T-helper 2 cell treated with Interferon-gamma antibody and Interleukin-4, amounts not matched to agents 100 ng/mL and 5 ng/mL, for 36 hours (primary cell): Measurements from ENCODE around the gene DYSF. TPM values are rescaled to one million over a fixed set of nuclear protein-coding genes. Genes with fewer than 3 reads are reported as not detected.

Experiments
- intact Hi-C: fragments of 100-400 bp; cut with micrococcal nuclease; formaldehyde crosslinking; loops from one replicate; pipeline ENCODE4 v1.15.1; 2023
- total RNA-seq: library from RNA; stranded (reverse); gene quantifications from 2 replicates; pipeline ENCODE4 v1.2.3, GENCODE V29; 2022

DYSF gene
- total RNA-seq, 1 donor from 2014 or later, result not detected

DNA sequence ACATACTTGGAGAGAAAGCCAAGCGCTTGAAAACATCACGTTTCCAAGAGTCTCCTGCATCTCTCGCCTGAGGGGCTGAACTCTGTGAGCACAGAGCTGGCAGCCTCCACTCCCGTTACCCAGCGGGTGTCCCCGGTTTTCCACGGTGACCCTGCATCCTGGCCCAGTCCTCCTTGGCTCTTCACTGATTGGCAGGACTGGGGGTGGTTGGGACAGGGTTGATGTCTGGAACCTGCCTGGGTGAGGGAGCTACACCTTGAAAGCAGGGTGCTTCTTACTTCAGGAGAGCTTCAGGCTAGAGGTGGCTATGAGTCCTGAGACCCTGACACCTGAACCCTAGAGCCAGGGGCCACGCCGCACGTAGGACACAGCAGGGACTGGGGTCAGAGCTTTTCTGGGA is 234.1 kb downstream of the DYSF start:
- intact Hi-C loops, result no loop called here

DNA sequence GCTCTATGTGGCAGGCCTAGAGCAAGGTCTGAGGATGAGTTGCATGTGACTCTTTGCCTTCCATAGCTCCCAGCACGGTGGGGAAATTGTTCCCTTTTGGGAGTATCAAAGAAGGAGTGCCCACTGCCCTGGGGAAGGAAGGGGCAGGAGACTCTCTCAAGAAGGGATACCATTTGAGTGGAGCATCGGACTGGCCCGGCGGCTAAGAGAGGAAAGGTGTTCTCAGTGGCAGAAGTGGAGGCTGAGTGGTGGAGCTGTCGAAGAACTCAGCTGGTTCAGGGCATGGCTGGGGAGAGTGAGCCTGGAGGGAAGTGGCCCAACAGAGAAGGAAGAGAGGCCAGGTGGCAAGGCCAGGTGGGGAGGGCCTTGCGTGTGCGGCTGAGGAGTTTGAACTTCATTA is 235.2 kb downstream of the DYSF start:
- intact Hi-C loops, result no loop called here

DNA sequence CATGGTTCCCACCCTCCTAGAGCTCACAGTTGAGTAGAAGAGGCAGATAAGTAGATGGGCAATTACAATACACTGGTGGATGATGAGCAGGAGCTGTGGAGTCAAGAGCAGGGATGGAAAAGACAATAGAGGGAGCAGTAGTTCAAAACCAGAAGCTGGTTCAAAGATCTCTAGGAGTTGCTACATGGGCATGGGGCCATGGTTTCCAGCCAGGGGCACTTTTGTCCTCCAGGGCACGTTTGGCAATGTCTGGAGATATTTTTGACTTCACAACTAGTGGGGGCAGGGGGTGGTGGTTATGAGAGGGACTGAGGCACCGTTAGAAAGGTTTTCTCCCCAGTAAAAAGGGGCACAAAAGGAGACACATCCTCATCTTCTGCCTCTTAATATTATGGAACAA is 236.0 kb downstream of the DYSF start:
- intact Hi-C loops, result no loop called here

DNA sequence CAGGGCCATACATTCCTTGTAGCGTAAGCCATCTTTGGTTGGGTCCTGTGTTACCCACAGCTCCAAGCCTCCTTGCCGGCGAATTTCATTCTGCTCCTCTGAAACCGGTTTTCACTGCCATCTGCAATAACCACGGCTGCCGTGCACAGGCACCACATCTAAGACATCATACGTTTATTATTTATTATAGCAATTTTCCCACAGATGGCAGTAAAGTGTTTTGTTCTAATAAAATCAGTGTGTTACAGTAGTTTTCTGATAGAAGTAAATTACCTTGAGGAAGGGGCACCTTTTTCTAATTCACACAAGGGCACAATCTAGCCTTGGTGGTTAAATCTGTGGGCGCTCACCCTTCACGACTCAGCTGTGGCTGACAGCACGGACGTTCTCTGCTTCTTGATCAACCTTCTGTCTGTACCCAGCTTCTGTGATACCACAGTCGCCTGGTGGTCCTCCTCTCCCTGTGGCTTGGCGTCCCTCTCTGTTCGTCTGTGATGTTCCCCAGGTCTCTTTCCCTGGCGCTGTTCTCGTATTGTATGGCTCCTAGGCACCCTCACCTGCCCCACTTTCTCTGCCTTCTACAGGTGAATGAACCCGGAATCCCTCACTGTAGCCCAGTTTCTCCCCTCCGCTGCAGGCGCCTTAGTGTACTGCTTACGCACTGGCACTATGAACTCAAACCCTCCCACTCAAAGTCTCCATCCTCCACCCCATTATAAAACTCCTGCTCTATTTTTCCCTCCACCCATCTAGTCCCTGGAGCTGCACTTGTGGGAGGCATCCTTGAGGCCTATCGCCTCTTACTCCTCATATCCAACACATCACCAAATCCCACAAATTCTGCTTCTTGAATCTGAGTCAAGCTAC is 236.8 kb downstream of the DYSF start:
- intact Hi-C loops, result no loop called here

GRCh38 chr2:71690876-71691475 is 237.6 kb downstream of the DYSF start:
- intact Hi-C loops, result no loop called here

GRCh38 chr2:71691747-71692441 is 238.5 kb downstream of the DYSF start:
- intact Hi-C loops, result no loop called here

DNA sequence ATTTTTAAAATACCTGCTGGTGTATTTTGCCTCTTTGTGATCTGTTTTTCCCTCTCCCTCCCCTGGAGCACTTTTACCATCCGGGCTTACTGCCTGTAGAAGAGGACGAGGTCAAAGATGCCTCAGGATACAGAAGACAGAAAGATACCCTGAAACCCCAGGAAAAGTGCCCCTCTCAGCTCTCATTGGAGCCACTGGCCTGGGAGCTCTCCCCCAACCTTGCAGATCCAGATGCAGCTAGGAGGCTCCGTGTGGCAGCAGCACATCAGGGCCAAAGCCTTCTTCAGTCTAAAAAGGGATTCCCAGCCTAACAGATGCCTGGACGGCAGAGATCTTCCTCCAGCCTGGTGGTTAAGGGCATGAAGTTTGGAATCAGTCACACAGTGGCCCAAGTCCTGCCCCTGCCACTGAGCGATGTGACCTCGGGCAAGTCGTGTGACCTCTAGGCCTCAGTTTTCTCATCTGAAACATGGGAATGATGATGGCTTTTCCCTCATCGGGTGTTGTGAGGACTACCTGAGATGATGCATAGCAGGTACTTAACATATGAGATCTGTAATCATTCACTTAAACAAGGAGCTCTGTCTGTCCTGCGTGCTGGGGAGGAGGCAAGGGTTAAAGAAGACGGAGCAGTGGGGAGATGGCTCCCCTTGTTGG is 239.4 kb downstream of the DYSF start:
- intact Hi-C loops, result no loop called here

DNA sequence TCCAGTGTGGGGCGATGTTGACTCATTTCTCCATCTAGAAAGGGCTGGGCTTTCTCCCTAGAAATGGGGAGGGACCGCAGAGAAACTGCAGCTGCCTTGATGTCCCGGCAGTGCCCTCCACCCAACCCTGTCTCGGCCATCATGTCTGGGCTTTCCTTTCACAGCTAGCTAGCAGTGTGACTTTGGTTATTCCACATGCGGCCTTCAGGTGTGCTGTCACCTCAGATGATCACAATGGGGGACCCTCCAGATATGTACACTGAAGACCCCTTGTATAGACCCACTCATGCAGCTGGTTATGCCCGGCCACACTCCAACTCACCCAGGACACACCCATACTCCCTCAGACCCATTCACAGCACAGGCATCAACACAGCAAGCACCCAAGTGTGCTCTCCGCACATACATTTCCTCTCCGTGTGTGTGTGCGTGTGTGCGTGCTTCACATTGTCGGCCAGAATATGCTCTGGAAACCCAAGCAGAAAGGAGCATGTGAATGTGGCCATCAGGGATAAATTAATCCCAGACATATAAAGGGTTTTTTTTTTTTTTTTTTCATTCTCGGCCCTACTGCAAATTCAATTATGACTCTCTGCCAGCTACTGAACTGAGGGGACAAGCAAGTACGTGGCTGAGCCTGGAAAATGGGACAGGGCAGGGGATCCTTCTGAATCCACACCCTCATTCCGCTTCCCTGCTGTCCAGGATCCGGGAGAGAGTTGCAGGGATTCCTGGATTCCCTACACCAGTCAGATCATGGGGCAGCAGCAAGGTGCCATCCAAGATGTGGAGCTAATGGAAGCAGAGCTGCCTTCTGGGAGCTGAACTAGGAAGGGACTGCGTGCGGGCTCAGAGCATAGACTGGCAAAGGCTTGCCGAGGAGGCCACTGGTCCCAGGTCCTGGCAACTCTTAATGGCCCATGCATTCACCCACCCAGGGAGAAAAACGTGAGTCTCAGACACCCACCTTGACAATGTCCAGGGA is 240.2 kb downstream of the DYSF start:
- intact Hi-C loops, result no loop called here

GRCh38 chr2:71694501-71695234 is 241.3 kb downstream of the DYSF start:
- intact Hi-C loops, result no loop called here

GRCh38 chr2:71695235-71696120 is 242.1 kb downstream of the DYSF start:
- intact Hi-C loops, result no loop called here

DNA sequence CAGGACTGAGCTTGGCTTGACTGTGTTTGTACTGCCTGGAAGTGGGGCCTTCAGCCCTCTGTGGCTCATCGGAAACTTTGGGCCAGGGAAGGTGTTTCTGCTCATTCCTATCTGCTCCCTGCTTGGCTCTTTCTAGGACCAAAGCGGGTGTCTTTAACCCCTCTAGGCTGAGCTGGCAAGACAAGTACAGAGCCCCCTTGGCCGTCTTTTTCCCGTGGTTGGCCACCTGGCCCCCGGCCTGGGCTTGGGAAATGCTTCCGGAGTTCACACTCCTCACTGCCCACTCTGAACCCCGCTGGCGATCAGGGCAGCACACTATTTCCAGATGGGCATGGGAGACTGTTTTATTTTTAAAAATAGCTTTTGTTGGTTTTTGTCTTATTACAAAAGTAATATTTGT is 243.0 kb downstream of the DYSF start:
- intact Hi-C loops, result no loop called here

DNA sequence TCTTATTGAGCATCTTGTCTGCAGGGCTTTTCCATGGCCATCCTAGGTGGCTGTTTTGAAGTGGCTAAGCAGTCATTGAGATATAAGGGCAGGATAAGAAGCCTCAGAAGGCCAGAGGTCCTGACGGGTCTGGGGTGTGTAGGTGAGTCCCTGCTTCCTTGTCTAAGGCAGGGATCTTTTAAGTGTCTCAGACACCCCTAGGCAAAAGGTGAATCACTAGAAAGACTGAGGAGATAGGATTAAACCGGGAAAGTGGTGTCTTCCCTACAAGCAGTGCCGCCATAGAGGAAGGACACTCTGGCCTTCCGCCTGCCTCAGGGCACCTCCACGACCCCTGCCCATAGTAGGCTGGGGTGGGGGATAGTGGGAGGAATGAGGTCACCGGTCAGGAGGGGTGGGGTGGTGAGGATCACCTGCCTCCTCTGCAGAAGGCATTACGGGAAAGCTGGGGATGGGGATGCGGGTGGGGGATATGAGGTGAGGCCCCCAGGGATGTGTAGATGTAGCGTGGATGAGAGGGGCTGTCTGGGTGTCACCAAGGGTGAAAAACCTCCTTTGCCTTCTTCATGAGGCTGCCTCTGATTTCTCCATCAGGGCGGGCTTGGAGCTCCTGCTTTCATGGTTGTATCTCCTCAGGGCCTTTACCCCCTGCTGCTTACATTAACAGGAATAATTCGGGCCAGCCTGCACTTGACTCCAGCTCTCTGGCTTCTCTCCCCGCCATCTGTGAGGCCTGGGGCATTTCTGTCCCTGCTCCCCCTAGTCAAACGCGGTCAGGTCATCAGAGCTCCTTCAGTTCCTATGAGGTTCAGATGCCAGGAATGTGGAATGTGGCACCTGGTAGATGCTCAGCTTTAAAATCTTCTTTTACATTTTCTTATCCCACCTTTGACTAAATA is 244.0 kb downstream of the DYSF start:
- intact Hi-C loops, result no loop called here

GRCh38 chr2:71699428-71699827 is 246.1 kb downstream of the DYSF start:
- intact Hi-C loops, result no loop called here

DNA sequence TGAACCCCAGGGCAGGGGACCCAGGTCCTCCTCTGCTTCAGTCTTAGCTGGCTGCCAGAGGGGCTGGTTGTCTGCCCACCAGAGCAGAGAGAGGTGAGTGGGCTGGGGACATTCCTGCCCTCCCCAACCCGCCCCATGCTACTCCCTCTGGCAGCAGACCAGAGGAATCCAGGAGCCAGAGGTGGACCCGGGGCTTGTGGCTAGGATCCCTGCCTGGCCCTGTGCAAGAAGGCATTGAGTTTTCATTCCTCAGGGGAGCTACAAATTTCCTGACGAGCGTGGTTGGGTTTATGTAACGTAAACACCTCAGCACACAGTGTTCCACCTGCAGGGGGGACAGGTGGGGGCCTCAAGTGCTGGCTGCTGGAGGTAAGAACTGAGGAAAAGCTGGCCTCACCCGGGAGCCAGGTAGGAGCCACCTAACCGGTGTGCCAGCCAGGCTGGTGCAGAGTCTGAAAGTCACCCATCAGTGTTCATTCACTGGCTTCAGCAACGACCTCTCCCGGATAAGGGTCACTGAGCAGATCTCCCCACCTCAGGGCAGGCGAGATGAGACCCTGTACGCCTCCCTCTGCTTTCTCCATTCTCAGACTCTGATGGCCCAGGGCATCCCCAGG is 246.8 kb downstream of the DYSF start:
- intact Hi-C loops, result no loop called here

DNA sequence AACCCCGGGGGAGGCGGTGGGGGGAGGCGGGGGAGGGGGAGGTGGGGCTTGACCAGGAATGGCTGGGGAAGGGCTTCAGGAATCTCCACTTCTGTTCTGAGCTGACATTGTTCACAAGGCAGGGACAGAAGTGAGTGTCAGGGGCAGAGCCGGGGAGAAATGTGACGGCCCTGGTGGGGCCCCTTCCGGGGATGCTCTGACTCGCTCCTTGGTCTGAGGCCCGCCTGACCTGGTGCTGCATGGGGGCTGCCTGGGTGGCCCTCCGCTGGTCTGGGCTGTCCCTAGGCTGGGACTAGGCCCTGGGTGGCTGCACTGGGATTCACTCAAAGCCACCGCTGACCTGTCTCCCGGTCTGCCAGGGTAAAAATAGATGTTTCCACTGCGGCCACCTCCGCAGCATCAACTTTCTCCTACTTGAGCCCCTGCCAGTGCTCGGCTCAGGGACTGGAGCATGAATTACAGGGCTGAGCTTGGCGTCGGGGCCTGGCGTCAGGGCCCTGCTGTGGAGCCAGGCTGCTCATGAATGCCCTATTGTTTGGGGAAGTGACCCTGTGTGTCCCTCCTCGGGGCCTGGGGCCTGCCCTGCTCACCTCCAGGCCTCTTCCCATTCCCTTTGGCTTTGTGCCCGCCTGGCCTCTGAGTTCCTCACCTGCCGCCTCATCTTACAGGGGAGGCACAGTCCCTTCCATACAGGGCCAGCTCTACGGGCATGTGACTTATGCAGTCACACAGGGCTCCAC is 247.5 kb downstream of the DYSF start:
- intact Hi-C loops, result no loop called here

GRCh38 chr2:71702071-71702970 is 249.0 kb downstream of the DYSF start:
- intact Hi-C loops, result no loop called here
